Testis (tissue), 2 donors: ENCODE results near the gene TDG.

Experiments
- CTCF ChIP-seq, 3 experiments: fragments of 450-650 bp in 2 of 3; fragments of 200-600 bp in 1 of 3; sonication (generic) in 1 of 3; IDR thresholded peaks; one replicate each; pipeline ENCODE4 v1.5.1; 2016 to 2019; ENCODE audit warnings: antibody characterized with exemption in 3 of 3, mild to moderate bottlenecking in 2 of 3, moderate library complexity in 1 of 3
- POLR2A ChIP-seq: fragments of 450-650 bp; IDR thresholded peaks from one replicate; pipeline ENCODE4 v1.6.1; 2017; ENCODE audit warnings: antibody characterized with exemption, mild to moderate bottlenecking, moderate library complexity

GRCh38 chr12:104025771-104026170 is 60.1 kb downstream of the TDG start:
- no peak for TF ChIP-seq POLR2A
- TF ChIP-seq CTCF (IDR thresholded peaks at IDR 0.05): no peak
